AG09309 (cell line): ENCODE data around the gene GPR78.

ENCODE experiments used
- DNase-seq: peaks from one replicate; pipeline ENCODE4 v3.0.0-alpha.2; 2010; ENCODE audit warnings: low read depth
- H3K4me3 ChIP-seq: 2 replicates; pipeline ENCODE4 v1.5.1; 2011; ENCODE audit warnings: mild to moderate bottlenecking, low read depth, low read length, moderate library complexity; ENCODE audit not compliant: control insufficient read depth
- TF ChIP-seq, protein P1 (sequence below): IDR thresholded peaks from 2 replicates; pipeline ENCODE4 v1.5.1; 2011; ENCODE audit warnings: mild to moderate bottlenecking, low read depth, low read length, inconsistent platforms; ENCODE audit not compliant: insufficient read depth, control insufficient read depth; ENCODE audit errors: missing control alignments

The GPR78 gene

DNA sequence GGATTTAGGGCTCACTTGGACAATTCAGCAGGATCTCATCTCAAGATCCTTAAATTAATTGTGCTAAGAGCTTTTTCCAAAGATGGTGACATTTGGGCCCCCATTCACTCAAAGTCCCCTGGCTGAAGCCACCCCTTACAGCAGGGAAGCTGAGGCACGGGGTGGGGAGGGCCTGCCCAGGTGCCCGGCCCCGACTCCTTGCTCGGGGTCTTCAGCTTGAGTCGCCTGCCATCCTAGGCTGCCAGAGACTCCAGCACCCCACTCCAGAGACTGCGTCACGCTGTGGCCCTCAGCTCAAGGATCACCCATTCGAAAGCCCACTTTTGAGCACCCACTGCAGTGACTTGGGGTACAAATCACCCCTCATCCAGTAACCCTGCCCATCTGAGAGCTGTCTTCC is 39.2 kb upstream of the GPR78 start:
- no peak overlapping the region for H3K4me3 ChIP-seq
- DNase-seq = no peak
- TF ChIP-seq, protein P1, sequence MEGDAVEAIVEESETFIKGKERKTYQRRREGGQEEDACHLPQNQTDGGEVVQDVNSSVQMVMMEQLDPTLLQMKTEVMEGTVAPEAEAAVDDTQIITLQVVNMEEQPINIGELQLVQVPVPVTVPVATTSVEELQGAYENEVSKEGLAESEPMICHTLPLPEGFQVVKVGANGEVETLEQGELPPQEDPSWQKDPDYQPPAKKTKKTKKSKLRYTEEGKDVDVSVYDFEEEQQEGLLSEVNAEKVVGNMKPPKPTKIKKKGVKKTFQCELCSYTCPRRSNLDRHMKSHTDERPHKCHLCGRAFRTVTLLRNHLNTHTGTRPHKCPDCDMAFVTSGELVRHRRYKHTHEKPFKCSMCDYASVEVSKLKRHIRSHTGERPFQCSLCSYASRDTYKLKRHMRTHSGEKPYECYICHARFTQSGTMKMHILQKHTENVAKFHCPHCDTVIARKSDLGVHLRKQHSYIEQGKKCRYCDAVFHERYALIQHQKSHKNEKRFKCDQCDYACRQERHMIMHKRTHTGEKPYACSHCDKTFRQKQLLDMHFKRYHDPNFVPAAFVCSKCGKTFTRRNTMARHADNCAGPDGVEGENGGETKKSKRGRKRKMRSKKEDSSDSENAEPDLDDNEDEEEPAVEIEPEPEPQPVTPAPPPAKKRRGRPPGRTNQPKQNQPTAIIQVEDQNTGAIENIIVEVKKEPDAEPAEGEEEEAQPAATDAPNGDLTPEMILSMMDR = no peak

DNA sequence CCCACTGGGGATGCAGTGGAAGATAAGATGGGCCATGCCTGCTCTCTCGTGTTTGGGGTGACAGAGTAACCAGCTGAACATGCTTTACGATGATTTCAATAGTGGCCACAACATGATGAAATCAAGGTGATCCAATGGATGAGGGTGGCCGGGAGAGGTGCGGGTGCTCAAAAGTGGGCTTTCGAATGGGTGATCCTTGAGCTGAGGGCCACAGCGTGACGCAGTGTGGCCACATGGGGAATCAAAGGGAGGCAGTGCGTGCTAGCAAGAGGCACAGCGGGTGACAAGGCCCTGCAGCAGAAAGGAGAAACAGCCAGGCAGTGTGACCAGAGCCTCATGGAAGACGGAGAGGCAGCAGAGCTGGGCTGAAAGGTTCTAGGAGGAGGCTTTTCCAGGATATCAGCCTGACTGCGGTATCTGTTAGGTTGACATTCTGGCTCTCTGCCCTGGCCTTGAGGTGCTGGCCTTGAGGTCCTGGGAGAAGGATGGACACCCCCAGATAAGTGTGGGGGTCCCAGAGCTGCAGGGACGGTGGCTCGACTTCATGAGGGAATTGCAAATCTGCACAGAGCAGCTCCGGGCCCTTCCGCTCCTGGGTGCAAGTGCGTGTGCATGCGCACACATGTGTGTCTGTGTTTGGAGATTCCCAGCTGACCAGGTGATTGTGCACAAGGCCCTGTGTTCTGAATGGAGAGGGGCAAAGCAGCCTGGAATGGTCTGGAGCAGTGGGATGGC is 38.0 kb upstream of the GPR78 start:
- H3K4me3 ChIP-seq = no peak overlapping the region
- DNase-seq = no peak
- TF ChIP-seq, protein P1 = no peak

DNA sequence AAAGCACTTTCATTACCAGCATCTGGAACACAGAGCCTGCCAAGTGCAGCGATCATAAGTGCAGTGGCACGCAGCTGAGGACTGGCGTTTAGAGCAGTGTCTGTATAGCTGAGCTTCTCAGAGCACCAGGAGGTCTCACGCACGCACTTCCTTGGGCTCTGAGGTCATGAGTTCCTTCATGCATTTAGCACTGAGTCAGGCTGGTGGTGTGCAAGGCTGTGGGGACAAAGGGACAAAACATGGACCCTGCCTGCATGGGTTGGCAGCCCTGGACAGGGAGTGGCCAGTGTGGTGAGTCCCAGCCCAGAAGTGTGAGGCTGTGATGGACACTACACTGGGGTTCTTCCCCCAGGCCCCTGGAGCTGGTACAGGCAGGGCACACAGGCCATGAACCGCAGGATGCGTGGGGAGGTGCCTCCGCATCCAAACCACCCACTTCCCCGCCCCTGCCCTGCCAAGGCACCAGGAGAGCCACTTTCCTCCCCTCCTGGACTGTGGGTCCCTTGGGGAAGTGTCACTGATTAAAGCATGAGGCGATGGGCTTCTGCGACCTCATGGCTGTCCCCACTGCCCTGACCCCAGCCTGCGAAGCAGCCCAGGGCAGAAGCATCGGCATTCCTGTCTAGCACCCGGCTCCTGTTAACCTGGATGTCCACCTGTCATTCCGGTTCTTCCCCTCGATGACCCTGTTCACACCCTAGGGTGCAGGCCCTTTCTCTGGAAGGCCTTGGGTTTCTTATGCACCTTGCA is 37.2 kb upstream of the GPR78 start:
- TF ChIP-seq, protein P1 = no peak
- H3K4me3 ChIP-seq = no peak overlapping the region
- DNase-seq = no peak

DNA sequence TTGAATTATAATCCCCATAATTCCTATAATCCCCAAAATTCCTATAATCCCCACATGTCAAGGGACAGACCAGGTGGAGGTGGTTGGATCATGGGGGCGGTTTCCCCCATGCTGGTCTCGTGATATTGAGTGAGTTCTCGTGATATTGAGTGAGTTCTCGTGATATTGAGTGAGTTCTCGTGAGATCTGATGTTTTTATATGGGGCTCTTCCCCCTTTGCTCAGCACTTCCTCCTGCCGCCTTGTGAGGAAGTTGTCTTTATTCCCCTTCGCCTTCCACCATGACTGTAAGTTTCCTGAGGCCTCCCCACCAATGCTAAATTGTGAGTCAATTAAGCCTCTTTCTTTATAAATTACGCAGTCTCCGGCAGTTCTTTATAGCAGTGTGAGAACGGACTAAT is 36.6 kb upstream of the GPR78 start:
- DNase-seq = no peak
- TF ChIP-seq, protein P1 = no peak
- no peak overlapping the region for H3K4me3 ChIP-seq

DNA sequence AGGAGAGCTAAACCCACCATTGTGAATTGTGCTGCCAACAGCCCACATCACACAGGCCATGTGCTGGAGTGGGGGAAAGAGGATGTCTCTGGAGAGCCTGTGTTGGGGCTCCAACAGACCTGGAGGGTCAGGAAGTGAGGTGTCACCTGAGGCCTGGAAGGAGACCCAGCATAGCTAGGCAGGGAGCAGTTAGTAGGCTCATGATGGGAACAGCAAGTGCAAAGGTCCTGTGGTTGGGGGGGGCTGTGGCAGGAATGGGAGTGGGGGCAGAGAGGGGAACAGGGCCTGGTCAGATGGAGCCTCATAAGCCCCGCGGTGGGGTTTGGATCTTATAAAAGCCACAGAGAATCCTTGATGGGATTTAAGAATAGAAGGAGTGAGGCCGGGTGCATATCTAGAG is 35.9 kb upstream of the GPR78 start:
- no peak for DNase-seq
- TF ChIP-seq, protein P1 = no peak
- H3K4me3 ChIP-seq = no peak overlapping the region

DNA sequence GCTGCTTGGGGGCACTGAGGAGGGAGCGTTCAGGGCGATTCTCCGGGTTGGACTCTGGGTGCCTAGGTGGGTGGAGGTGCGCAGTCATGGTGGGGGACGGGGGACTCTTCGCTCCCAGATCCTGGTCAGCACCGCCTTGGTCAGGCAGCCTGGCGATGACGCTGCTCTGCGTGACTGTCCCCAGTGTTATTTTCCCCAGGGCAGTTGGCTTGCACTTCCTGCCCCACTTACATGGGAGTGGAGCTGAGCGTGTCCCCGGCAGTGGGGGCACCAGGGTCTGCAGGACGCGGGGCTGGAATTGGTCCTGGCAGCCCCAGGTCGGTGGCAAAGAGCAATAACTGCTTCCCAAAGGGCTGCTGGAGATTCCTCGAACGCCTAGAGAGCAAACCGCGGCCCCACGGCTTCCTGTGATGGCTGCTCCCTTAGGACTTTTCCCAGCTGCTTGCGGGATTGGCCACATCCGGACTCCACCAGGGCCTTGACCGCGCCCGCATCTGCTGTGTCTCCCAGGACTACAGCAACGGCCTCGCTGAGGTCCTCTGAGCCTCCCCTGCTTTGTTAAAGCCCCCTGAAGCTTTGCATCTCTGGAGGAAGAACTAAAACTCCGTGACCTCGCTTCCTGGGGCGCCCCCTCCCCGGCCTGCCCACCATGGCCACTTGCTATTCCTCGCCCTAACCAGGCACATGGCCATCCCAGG is 35.3 kb upstream of the GPR78 start:
- DNase-seq = no peak
- TF ChIP-seq, protein P1 = no peak
- no peak overlapping the region for H3K4me3 ChIP-seq
